ENCODE results near the gene SERPING1. TPM values are rescaled to one million over a fixed set of nuclear protein-coding genes. Genes with fewer than 3 reads are reported as not detected.

SERPING1 gene
- total RNA-seq, 1 experiment from 2014 or later = 5.4 TPM

GRCh38 chr11:57638005-57638781 lies 40.7 kb downstream of the SERPING1 start:
- DNase-seq (ENCODE audit: low read depth) = peak; percentile 85

GRCh38 chr11:57638811-57639320 lies 41.4 kb downstream of the SERPING1 start:
- no peak for DNase-seq (ENCODE audit: low read depth)

- DNase-seq (ENCODE audit: low read depth) = no peak
Observed at GRCh38 chr11:57639321-57640067, 42.0 kb downstream of the SERPING1 start.

GRCh38 chr11:57640068-57640800 lies 42.7 kb downstream of the SERPING1 start:
- DNase-seq (ENCODE audit: low read depth) = no peak

GRCh38 chr11:57641011-57641807 lies 43.7 kb downstream of the SERPING1 start:
- peak; percentile 72 for DNase-seq (ENCODE audit: low read depth)

GRCh38 chr11:57643802-57644201 lies 46.3 kb downstream of the SERPING1 start:
- DNase-seq (ENCODE audit: low read depth) = no peak

GRCh38 chr11:57644748-57645688 lies 47.5 kb downstream of the SERPING1 start:
- peak; percentile 61 for DNase-seq (ENCODE audit: low read depth)

GRCh38 chr11:57645689-57646085 lies 48.2 kb downstream of the SERPING1 start:
- no peak for DNase-seq (ENCODE audit: low read depth)

GRCh38 chr11:57646194-57646798 lies 48.8 kb downstream of the SERPING1 start:
- DNase-seq (ENCODE audit: low read depth) = no peak

GRCh38 chr11:57646799-57647303 lies 49.4 kb downstream of the SERPING1 start:
- no peak for DNase-seq (ENCODE audit: low read depth)

GRCh38 chr11:57647372-57647771 lies 49.9 kb downstream of the SERPING1 start:
- DNase-seq (ENCODE audit: low read depth) = no peak

GRCh38 chr11:57647960-57648800 lies 50.7 kb downstream of the SERPING1 start:
- DNase-seq (ENCODE audit: low read depth) = peak; percentile 60

GRCh38 chr11:57648801-57649735 lies 51.6 kb downstream of the SERPING1 start:
- DNase-seq (ENCODE audit: low read depth) = no peak

GRCh38 chr11:57649826-57650738 lies 52.6 kb downstream of the SERPING1 start, which contains the start of gene YPEL4:
Gene YPEL4 (minus strand): TSS chr11:57649912. CDS start chr11:57647107, 2,805 bp downstream.
- DNase-seq (ENCODE audit: low read depth) = peak; percentile 73

- DNase-seq (ENCODE audit: low read depth) = no peak
Observed at GRCh38 chr11:57650739-57651090, 53.2 kb downstream of the SERPING1 start.

- no peak for DNase-seq (ENCODE audit: low read depth)
Observed at GRCh38 chr11:57651408-57651807, 53.9 kb downstream of the SERPING1 start.
